WTC11 (cell line): Measurements from ENCODE around the gene MIER2. TPM values are rescaled to one million over a fixed set of nuclear protein-coding genes. Genes with fewer than 3 reads are reported as not detected.

ENCODE experiments used
- ATAC-seq: fragments of 200-7000 bp; cut with Tn5 transposase; 2 replicates; pipeline ENCODE4 v1.10.0; 2021; ENCODE audit warnings: mild to moderate bottlenecking, moderate library complexity
- CTCF ChIA-PET: fragments of 300-600 bp; sonication (Branson Sonifier 250); formaldehyde crosslinking; loops from one replicate; lab custom pipeline; 2021; ENCODE audit warnings: antibody characterized with exemption; lab: Charles Lee
- POLR2A ChIA-PET: fragments of 350-600 bp; sonication (Branson Sonifier 250); formaldehyde crosslinking; loops from one replicate; lab custom pipeline; 2021; ENCODE audit warnings: antibody characterized with exemption; lab: Charles Lee
- DNase-seq: peaks from one replicate; pipeline ENCODE4 v3.0.0; 2021; ENCODE audit warnings: low spot score
- H3K27ac Mint-ChIP-seq: 2 replicates; pipeline ENCODE4 v1.8.0; 2021; ENCODE audit warnings: mixed read lengths
- H3K27me3 Mint-ChIP-seq: 2 replicates; pipeline ENCODE4 v1.8.0; 2021; ENCODE audit warnings: low read depth, mild to moderate bottlenecking, moderate library complexity, mixed read lengths
- H3K36me3 Mint-ChIP-seq: 2 replicates; pipeline ENCODE4 v1.8.0; 2021; ENCODE audit warnings: mixed read lengths
- H3K4me1 Mint-ChIP-seq: 2 replicates; pipeline ENCODE4 v1.8.0; 2022; ENCODE audit warnings: mixed read lengths
- H3K4me3 Mint-ChIP-seq: 2 replicates; pipeline ENCODE4 v1.8.0; 2021; ENCODE audit warnings: mild to moderate bottlenecking, moderate library complexity, mixed read lengths
- H3K9me3 Mint-ChIP-seq: 2 replicates; pipeline ENCODE4 v1.8.0; 2021; ENCODE audit warnings: mixed read lengths
- EMX1 ChIP-seq: fragments of 250-450 bp; sonication (Bioruptor Pico); IDR thresholded peaks from 2 replicates; pipeline ENCODE4 v1.8.0; 2021; ENCODE audit warnings: mild to moderate bottlenecking
- ESRRA ChIP-seq: sonication (generic); formaldehyde crosslinking; IDR thresholded peaks from 2 replicates; pipeline ENCODE4 v1.8.1; 2022; ENCODE audit warnings: mild to moderate bottlenecking, missing genetic modification reagents, borderline replicate concordance
- GABPB1 ChIP-seq: sonication (generic); formaldehyde crosslinking; IDR thresholded peaks from 2 replicates; pipeline ENCODE4 v1.8.1; 2023; ENCODE audit warnings: mild to moderate bottlenecking, missing genetic modification reagents
- GTF2I ChIP-seq: fragments of 250-450 bp; sonication (Bioruptor Pico); conservative IDR thresholded peaks from 2 replicates; pipeline ENCODE4 v1.4.0; 2021; ENCODE audit warnings: mild to moderate bottlenecking
- NR1H2 ChIP-seq: sonication (generic); formaldehyde crosslinking; IDR thresholded peaks from 2 replicates; pipeline ENCODE4 v1.9.0; 2021; ENCODE audit warnings: mild to moderate bottlenecking, moderate library complexity, missing genetic modification reagents
- NR3C1 ChIP-seq: sonication (generic); formaldehyde crosslinking; conservative IDR thresholded peaks from 2 replicates; pipeline ENCODE4 v1.8.1; 2023; ENCODE audit warnings: low read depth, mild to moderate bottlenecking, missing genetic modification reagents
- PRRX2 ChIP-seq: fragments of 250-450 bp; sonication (Bioruptor Pico); IDR thresholded peaks from 2 replicates; pipeline ENCODE4 v1.8.0; 2021; ENCODE audit warnings: mild to moderate bottlenecking
- RELA ChIP-seq: sonication (generic); formaldehyde crosslinking; IDR thresholded peaks from 2 replicates; pipeline ENCODE4 v1.8.1; 2022; ENCODE audit warnings: missing genetic modification reagents, mild to moderate bottlenecking, borderline replicate concordance
- SMAD3 ChIP-seq: sonication (generic); formaldehyde crosslinking; IDR thresholded peaks from 2 replicates; pipeline ENCODE4 v1.8.0; 2022; ENCODE audit warnings: missing genetic modification reagents, mild to moderate bottlenecking, borderline replicate concordance
- SMAD4 ChIP-seq: sonication (generic); formaldehyde crosslinking; IDR thresholded peaks from 2 replicates; pipeline ENCODE4 v1.8.0; 2022; ENCODE audit warnings: mild to moderate bottlenecking, missing genetic modification reagents
- SOX15 ChIP-seq: fragments of 250-450 bp; sonication (Bioruptor Pico); IDR thresholded peaks from 2 replicates; pipeline ENCODE4 v1.9.0; 2021; ENCODE audit warnings: mild to moderate bottlenecking
- ZBTB21 ChIP-seq: sonication (generic); formaldehyde crosslinking; IDR thresholded peaks from 2 replicates; pipeline ENCODE4 v1.8.1; 2023; ENCODE audit warnings: mild to moderate bottlenecking, missing genetic modification reagents, borderline replicate concordance
- ZMAT4 ChIP-seq: fragments of 250-450 bp; sonication (Bioruptor Pico); IDR thresholded peaks from 2 replicates; pipeline ENCODE4 v1.9.0; 2021; ENCODE audit warnings: mild to moderate bottlenecking
- ZNF121 ChIP-seq: sonication (generic); formaldehyde crosslinking; IDR thresholded peaks from 2 replicates; pipeline ENCODE4 v1.8.0; 2023; ENCODE audit warnings: missing genetic modification reagents
- ZNF281 ChIP-seq: sonication (generic); formaldehyde crosslinking; IDR thresholded peaks from 2 replicates; pipeline ENCODE4 v1.8.0; 2023; ENCODE audit warnings: mild to moderate bottlenecking, missing genetic modification reagents
- ZNF317 ChIP-seq: sonication (generic); formaldehyde crosslinking; IDR thresholded peaks from 2 replicates; pipeline ENCODE4 v1.8.1; 2023; ENCODE audit warnings: low read depth, mild to moderate bottlenecking, moderate library complexity, missing genetic modification reagents, borderline replicate concordance
- ZNF423 ChIP-seq: fragments of 250-450 bp; sonication (Bioruptor Pico); IDR thresholded peaks from 2 replicates; pipeline ENCODE4 v2.1.2; 2022; ENCODE audit warnings: mild to moderate bottlenecking, moderate library complexity
- ZNF425 ChIP-seq: fragments of 250-450 bp; sonication (Bioruptor Pico); conservative IDR thresholded peaks from 2 replicates; pipeline ENCODE4 v1.9.0; 2021; ENCODE audit warnings: mild to moderate bottlenecking
- total RNA-seq: library from RNA; stranded (reverse); gene quantifications from 3 replicates; pipeline ENCODE4 v1.2.3, GENCODE V29; 2021
- TF ChIP-seq, protein P1 (sequence below): sonication (generic); formaldehyde crosslinking; conservative IDR thresholded peaks from 2 replicates; pipeline ENCODE4 v1.8.1; 2023; ENCODE audit warnings: mild to moderate bottlenecking, low read depth, missing genetic modification reagents, moderate library complexity

MIER2 gene
- total RNA-seq, 1 experiment from 2014 or later: 56.3 TPM

GRCh38 chr19:318509-318774 lies 26.2 kb downstream of the MIER2 start (continued):
- TF ChIP-seq NR3C1 (CRISPR knock-in tag): no peak

- Mint-ChIP-seq H3K9me3 (peaks cover 26% of the 10 kb centered on the region), H3K27ac (no peak overlapping the region), H3K4me3 (no peak overlapping the region), H3K4me1 (no peaks in the 10 kb centered on the region), H3K36me3 (peaks cover 68% of the 10 kb centered on the region), H3K27me3 (peaks cover 3% of the 10 kb centered on the region; the same call in 1 of the 2 replicates)
- no peak for ATAC-seq
- TF ChIP-seq ZNF425 (CRISPR knock-in tag) (no peak), SOX15 (CRISPR knock-in tag) (no peak), SMAD3 (CRISPR knock-in tag) (no peak), ZNF121 (CRISPR knock-in tag) (no peak), RELA (CRISPR knock-in tag) (no peak), SMAD4 (CRISPR knock-in tag) (no peak), ZNF423 (CRISPR knock-in tag) (no peak), NR1H2 (CRISPR knock-in tag) (no peak), ZBTB21 (no peak), PRRX2 (CRISPR knock-in tag) (no peak), ZNF281 (CRISPR knock-in tag) (no peak), ESRRA (CRISPR knock-in tag) (no peak), EMX1 (CRISPR knock-in tag) (no peak), GTF2I (CRISPR knock-in tag) (no peak)
- TF ChIP-seq, protein P1, sequence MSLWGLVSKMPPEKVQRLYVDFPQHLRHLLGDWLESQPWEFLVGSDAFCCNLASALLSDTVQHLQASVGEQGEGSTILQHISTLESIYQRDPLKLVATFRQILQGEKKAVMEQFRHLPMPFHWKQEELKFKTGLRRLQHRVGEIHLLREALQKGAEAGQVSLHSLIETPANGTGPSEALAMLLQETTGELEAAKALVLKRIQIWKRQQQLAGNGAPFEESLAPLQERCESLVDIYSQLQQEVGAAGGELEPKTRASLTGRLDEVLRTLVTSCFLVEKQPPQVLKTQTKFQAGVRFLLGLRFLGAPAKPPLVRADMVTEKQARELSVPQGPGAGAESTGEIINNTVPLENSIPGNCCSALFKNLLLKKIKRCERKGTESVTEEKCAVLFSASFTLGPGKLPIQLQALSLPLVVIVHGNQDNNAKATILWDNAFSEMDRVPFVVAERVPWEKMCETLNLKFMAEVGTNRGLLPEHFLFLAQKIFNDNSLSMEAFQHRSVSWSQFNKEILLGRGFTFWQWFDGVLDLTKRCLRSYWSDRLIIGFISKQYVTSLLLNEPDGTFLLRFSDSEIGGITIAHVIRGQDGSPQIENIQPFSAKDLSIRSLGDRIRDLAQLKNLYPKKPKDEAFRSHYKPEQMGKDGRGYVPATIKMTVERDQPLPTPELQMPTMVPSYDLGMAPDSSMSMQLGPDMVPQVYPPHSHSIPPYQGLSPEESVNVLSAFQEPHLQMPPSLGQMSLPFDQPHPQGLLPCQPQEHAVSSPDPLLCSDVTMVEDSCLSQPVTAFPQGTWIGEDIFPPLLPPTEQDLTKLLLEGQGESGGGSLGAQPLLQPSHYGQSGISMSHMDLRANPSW (CRISPR knock-in tag): no peak
- ChIA-PET POLR2A (no interaction called here), CTCF (interaction anchor here (0.6 to 1.8 kb wide), 6 partner anchors 16 to 193 kb away, joined by 3 to 4 read pairs (median 3); no protein-coding TSS in a partner anchor)
- DNase-seq: no peak
These were observed 26.7 kb downstream of the MIER2 start for GRCh38 chr19:317710-318508.

- TF ChIP-seq ZNF317 (CRISPR knock-in tag) (peak; percentile 72; the same call in 1 of the 2 replicates), GABPB1 (no peak), ZMAT4 (no peak)
- no peak overlapping the region for H3K4me3 Mint-ChIP-seq
- peak overlapping the region; percentile 0; the same call in 1 of the 2 replicates for H3K27ac Mint-ChIP-seq
- no peak for DNase-seq
- H3K9me3 Mint-ChIP-seq: peaks cover 20% of the 10 kb centered on the region
- peaks cover 68% of the 10 kb centered on the region for H3K36me3 Mint-ChIP-seq
- no peaks in the 10 kb centered on the region for H3K4me1 Mint-ChIP-seq
- H3K27me3 Mint-ChIP-seq: peaks cover 3% of the 10 kb centered on the region; the same call in 1 of the 2 replicates
- ATAC-seq: no peak
- ChIA-PET POLR2A (no interaction called here), CTCF (no interaction called here)
These were observed 28.8 kb downstream of the MIER2 start for GRCh38 chr19:315811-316210.
